Endothelial cell of umbilical vein (primary cell): ENCODE measurements around the gene EFCAB13. TPM values are rescaled to one million over a fixed set of nuclear protein-coding genes. Genes with fewer than 3 reads are reported as not detected.

Experiments used
- BruUV-seq: library from RNA; stranded (reverse); fragments of 400-500 nt; replicated peaks from 2 replicates; lab custom pipeline; 2021; lab: Mats Ljungman, UMichigan
- CTCF ChIA-PET: fragments of 300-600, 350-600 bp; sonication (Branson Sonifier 250); formaldehyde crosslinking; loops from one replicate; lab custom pipeline; 2021; ENCODE audit warnings: antibody characterized with exemption, inconsistent platforms; lab: Charles Lee
- POLR2A ChIA-PET: fragments of 300-600, 350-600 bp; sonication (Branson Sonifier 250); formaldehyde crosslinking; loops from one replicate; lab custom pipeline; 2021; ENCODE audit warnings: antibody characterized with exemption, inconsistent platforms; lab: Charles Lee
- DNase-seq: peaks from one replicate; pipeline ENCODE4 v3.0.0-alpha.2; 2011; ENCODE audit warnings: low read depth, low spot score
- FAIRE-seq: peaks from 2 replicates; lab custom pipeline; 2011; peaks lifted over from hg19 to GRCh38; lab: Jason Lieb, UNC
- H2AFZ ChIP-seq: 2 replicates; pipeline ENCODE4 v1.6.0; 2012; ENCODE audit warnings: low read depth, low read length, control low read depth, inconsistent platforms
- H3K27ac ChIP-seq: 2 replicates; pipeline ENCODE4 v1.5.1; 2011; ENCODE audit warnings: low read depth, mild to moderate bottlenecking, control low read depth, low read length, moderate library complexity; ENCODE audit not compliant: insufficient read depth
- H3K27me3 ChIP-seq, 2 experiments: 2 replicates each; pipeline versions ENCODE4 v1.6.0 to v1.6.1; 2011; ENCODE audit warnings: low read length in 2 of 2, mixed read lengths in 1 of 2; ENCODE audit not compliant: control insufficient read depth in 2 of 2, insufficient read depth in 2 of 2
- H3K36me3 ChIP-seq, 2 experiments: 2 replicates in 1 of 2; 3 replicates in 1 of 2; pipeline ENCODE4 v1.5.1; 2011; ENCODE audit warnings: low read length in 2 of 2, mild to moderate bottlenecking in 1 of 2, moderate library complexity in 1 of 2; ENCODE audit not compliant: control insufficient read depth in 2 of 2, insufficient read depth in 2 of 2; ENCODE audit errors: extremely low read depth in 1 of 2
- H3K4me1 ChIP-seq: 3 replicates; pipeline ENCODE4 v1.5.1; 2011; ENCODE audit warnings: mild to moderate bottlenecking, low read length; ENCODE audit not compliant: control insufficient read depth, insufficient read depth; ENCODE audit errors: extremely low read depth
- H3K4me2 ChIP-seq: 2 replicates; pipeline ENCODE4 v1.6.1; 2011; ENCODE audit warnings: low read length, control low read depth, mixed read lengths; ENCODE audit not compliant: insufficient read depth
- H3K4me3 ChIP-seq, 3 experiments: fragments of 200-600 bp in 1 of 3; sonication (generic), shearing (Covaris generic) in 1 of 3; replicated peaks in 1 of 3; 2 replicates each; pipeline ENCODE4 v1.5.1; 2011 to 2016; ENCODE audit warnings: control low read depth in 3 of 3, low read length in 3 of 3, mild to moderate bottlenecking in 2 of 3, inconsistent platforms in 1 of 3, low read depth in 1 of 3, moderate library complexity in 1 of 3; ENCODE audit not compliant: insufficient read depth in 1 of 3
- H3K79me2 ChIP-seq: 2 replicates; pipeline ENCODE4 v1.6.0; 2012; ENCODE audit warnings: low read length, inconsistent platforms; ENCODE audit not compliant: control insufficient read depth, insufficient read depth
- H3K9ac ChIP-seq: replicated peaks from 2 replicates; pipeline ENCODE3; 2011; ENCODE audit warnings: low read length, control low read depth; ENCODE audit not compliant: insufficient read depth; ENCODE audit errors: extremely low read depth
- H3K9me1 ChIP-seq: replicated peaks from 3 replicates; pipeline ENCODE4 v1.6.0; 2011; ENCODE audit warnings: mild to moderate bottlenecking, low read length; ENCODE audit not compliant: control insufficient read depth, insufficient read depth; ENCODE audit errors: extremely low read depth
- H3K9me3 ChIP-seq: replicated peaks from 2 replicates; pipeline ENCODE4 v1.5.1; 2012; ENCODE audit warnings: low read length, inconsistent platforms; ENCODE audit not compliant: control insufficient read depth, insufficient read depth
- H4K20me1 ChIP-seq: replicated peaks from 2 replicates; pipeline ENCODE3; 2011; ENCODE audit warnings: mild to moderate bottlenecking, low read length; ENCODE audit not compliant: control insufficient read depth, insufficient read depth; ENCODE audit errors: extremely low read depth
- EZH2 ChIP-seq: IDR thresholded peaks from 2 replicates; pipeline ENCODE4 v1.6.1; 2012; ENCODE audit warnings: borderline replicate concordance, low read depth, mild to moderate bottlenecking, moderate library complexity, low read length, inconsistent platforms; ENCODE audit not compliant: severe bottlenecking
- FOS ChIP-seq: IDR thresholded peaks from 2 replicates; pipeline ENCODE4 v1.6.1; 2011; ENCODE audit warnings: mild to moderate bottlenecking, low read length, moderate library complexity, borderline replicate concordance; ENCODE audit not compliant: insufficient read depth
- GATA2 ChIP-seq: IDR thresholded peaks from 2 replicates; pipeline ENCODE4 v1.7.0; 2011; ENCODE audit warnings: low read depth, mild to moderate bottlenecking, moderate library complexity, mixed read lengths, low read length; ENCODE audit not compliant: insufficient read length, insufficient read depth
- JUN ChIP-seq: IDR thresholded peaks from 2 replicates; pipeline ENCODE4 v1.6.1; 2011; ENCODE audit warnings: borderline replicate concordance, low read depth; ENCODE audit not compliant: insufficient read length, insufficient read depth
- MYC ChIP-seq: IDR thresholded peaks from one replicate; pipeline ENCODE4 v1.6.1; 2011; ENCODE audit warnings: mild to moderate bottlenecking, low read depth, low read length
- dilution Hi-C: fragments of 300-500 bp; cut with MboI; formaldehyde crosslinking; loops from one replicate; pipeline ENCODE4 v1.15.0; 2019; ENCODE audit warnings: low sequenced_read_pairs; ENCODE audit not compliant: extremely low pct_ligation_motif_present
- intact Hi-C: fragments of 100-400 bp; cut with micrococcal nuclease; formaldehyde crosslinking; loops from one replicate; pipeline ENCODE4 v1.10.0; 2022
- polyA plus RNA-seq, 4 experiments: library from polyadenylated mRNA; depleted of rRNA in 3 of 4; stranded (reverse) in 3 of 4; unstranded in 1 of 4; fragments of >200 nt; gene quantifications; 2 replicates each; pipeline versions ENCODE4 v1.2.1 to v1.2.3, GENCODE V29; 2011 to 2012; ENCODE audit warnings: missing spikeins in 1 of 4
- total RNA-seq: library from RNA; stranded (reverse); gene quantifications from 2 replicates; pipeline ENCODE4 v1.2.3, GENCODE V29; 2021
- TF ChIP-seq, protein P1 (sequence below), 2 donors: IDR thresholded peaks; 1 replicate in 1 of 2; 2 replicates in 1 of 2; pipeline ENCODE4 v1.5.1; 2011; ENCODE audit warnings: low read length in 2 of 2, mild to moderate bottlenecking in 2 of 2, moderate library complexity in 2 of 2, control low read depth in 1 of 2, inconsistent platforms in 1 of 2, low read depth in 1 of 2; ENCODE audit not compliant: insufficient read depth in 1 of 2; ENCODE audit errors: extremely low read depth in 1 of 2

EFCAB13 gene
- total and polyA plus RNA-seq, 2 donors (not counting 3 experiments of a cell fraction or from before 2014, with no cell fraction given): 0.86 to 12.9 TPM

GRCh38 chr17:47300718-47301117 is 23.0 kb upstream of the EFCAB13 start:
- DNase-seq (no peak), FAIRE-seq (no peak)
- Histone ChIP-seq H2AFZ (no peak overlapping the region), H3K36me3 (peaks cover 6 to 38% of the 10 kb centered on the region in 2 experiments), H3K27ac (no peak overlapping the region), H3K4me1 (peaks cover 15% of the 10 kb centered on the region), H3K9me3 (no peaks in the 10 kb centered on the region), H3K9ac (no peak overlapping the region), H3K79me2 (no peaks in the 10 kb centered on the region), H3K27me3 (no peaks in the 10 kb centered on the region), H3K9me1 (no peaks in the 10 kb centered on the region), H4K20me1 (no peaks in the 10 kb centered on the region), H3K4me3 (no peak overlapping the region), H3K4me2 (no peak overlapping the region)
- dilution Hi-C loops (no loop called here), intact Hi-C loops (no loop called here)
- no TSS peak for BruUV-seq
- TF ChIP-seq EZH2 (no peak), MYC (no peak), FOS (no peak), JUN (no peak), GATA2 (no peak)
- TF ChIP-seq, protein P1, sequence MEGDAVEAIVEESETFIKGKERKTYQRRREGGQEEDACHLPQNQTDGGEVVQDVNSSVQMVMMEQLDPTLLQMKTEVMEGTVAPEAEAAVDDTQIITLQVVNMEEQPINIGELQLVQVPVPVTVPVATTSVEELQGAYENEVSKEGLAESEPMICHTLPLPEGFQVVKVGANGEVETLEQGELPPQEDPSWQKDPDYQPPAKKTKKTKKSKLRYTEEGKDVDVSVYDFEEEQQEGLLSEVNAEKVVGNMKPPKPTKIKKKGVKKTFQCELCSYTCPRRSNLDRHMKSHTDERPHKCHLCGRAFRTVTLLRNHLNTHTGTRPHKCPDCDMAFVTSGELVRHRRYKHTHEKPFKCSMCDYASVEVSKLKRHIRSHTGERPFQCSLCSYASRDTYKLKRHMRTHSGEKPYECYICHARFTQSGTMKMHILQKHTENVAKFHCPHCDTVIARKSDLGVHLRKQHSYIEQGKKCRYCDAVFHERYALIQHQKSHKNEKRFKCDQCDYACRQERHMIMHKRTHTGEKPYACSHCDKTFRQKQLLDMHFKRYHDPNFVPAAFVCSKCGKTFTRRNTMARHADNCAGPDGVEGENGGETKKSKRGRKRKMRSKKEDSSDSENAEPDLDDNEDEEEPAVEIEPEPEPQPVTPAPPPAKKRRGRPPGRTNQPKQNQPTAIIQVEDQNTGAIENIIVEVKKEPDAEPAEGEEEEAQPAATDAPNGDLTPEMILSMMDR (IDR thresholded peaks at IDR 0.05; ENCODE audit: extremely low read depth in 1 of 2, insufficient read depth in 1 of 2, low read depth in 1 of 2, low read length in 2 of 2): no peak
- ChIA-PET CTCF (interaction anchor here (0.7 to 2.2 kb wide), 6 partner anchors 9 to 22 kb away, joined by 3 to 6 read pairs (median 4); no protein-coding TSS in a partner anchor), POLR2A (no interaction called here)
